Measurements from ENCODE around the gene RICTOR. TPM values are rescaled to one million over a fixed set of nuclear protein-coding genes. Genes with fewer than 3 reads are reported as not detected.

The RICTOR gene
- total RNA-seq, 6 donors from 2014 or later: 30.4 to 88.8 (median 38.1) TPM

GRCh38 chr5:39022151-39022550 is 52.0 kb downstream of the RICTOR start:
- no peak overlapping the region for H3K27ac ChIP-seq
- WGBS, 2 donors: 94 to 96% methylated on average over 4 of the region's 4 CpGs
- H3K36me3 ChIP-seq: peaks cover 0 to 19% (median 3%) of the 10 kb centered on the region in 4 donors
- ATAC-seq (ENCODE audit: low FRiP score in 2 of 2) (no peak), DNase-seq (no peak)
- no peaks in the 10 kb centered on the region for H3K27me3 ChIP-seq
- TF ChIP-seq POLR2A (IDR thresholded peaks at IDR 0.05): no peak
- peaks cover 0 to 14% (median 8%) of the 10 kb centered on the region in 4 donors for H3K4me1 ChIP-seq
- H3K4me3 ChIP-seq: no peak overlapping the region
- H3K9me3 ChIP-seq: no peaks in the 10 kb centered on the region

- ATAC-seq (ENCODE audit: low FRiP score in 2 of 2) (no peak), DNase-seq (no peak)
- Histone ChIP-seq H3K36me3 (peaks cover 0 to 19% (median 3%) of the 10 kb centered on the region in 4 donors), H3K4me1 (peaks cover 0 to 18% (median 11%) of the 10 kb centered on the region in 4 donors), H3K4me3 (no peak overlapping the region), H3K27ac (peak overlapping the region in 1 of 4 donors; percentile 9), H3K9me3 (no peaks in the 10 kb centered on the region), H3K27me3 (no peaks in the 10 kb centered on the region)
- WGBS, 2 donors: 65 to 68% methylated on average over 1 of the region's 1 CpG
- no peak for TF ChIP-seq POLR2A (IDR thresholded peaks at IDR 0.05)
- TF ChIP-seq EP300 (IDR thresholded peaks at IDR 0.05): no peak
- TF ChIP-seq, protein P1, sequence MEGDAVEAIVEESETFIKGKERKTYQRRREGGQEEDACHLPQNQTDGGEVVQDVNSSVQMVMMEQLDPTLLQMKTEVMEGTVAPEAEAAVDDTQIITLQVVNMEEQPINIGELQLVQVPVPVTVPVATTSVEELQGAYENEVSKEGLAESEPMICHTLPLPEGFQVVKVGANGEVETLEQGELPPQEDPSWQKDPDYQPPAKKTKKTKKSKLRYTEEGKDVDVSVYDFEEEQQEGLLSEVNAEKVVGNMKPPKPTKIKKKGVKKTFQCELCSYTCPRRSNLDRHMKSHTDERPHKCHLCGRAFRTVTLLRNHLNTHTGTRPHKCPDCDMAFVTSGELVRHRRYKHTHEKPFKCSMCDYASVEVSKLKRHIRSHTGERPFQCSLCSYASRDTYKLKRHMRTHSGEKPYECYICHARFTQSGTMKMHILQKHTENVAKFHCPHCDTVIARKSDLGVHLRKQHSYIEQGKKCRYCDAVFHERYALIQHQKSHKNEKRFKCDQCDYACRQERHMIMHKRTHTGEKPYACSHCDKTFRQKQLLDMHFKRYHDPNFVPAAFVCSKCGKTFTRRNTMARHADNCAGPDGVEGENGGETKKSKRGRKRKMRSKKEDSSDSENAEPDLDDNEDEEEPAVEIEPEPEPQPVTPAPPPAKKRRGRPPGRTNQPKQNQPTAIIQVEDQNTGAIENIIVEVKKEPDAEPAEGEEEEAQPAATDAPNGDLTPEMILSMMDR (IDR thresholded peaks at IDR 0.05): no peak
- no peak for TF ChIP-seq POLR2AphosphoS5 (IDR thresholded peaks at IDR 0.05)
Observed at GRCh38 chr5:39021413-39021812, 52.8 kb downstream of the RICTOR start.

DNA sequence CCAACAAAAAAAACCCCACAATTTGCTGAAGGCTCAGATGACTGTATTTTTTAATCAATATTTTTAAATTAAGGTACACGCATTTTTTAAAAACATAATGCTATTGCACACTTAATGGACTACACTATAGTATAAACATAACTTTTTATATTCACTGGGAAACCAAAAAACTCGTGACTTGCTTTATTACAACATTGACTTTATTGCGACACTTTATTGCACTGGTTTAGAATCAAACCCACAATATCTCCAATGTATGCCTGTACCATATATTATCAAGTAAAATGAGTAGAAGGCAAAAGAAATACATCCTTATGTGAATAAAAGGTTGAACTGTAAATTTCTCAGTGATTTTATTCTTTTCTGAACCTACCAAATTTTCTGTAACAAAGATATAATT is 53.7 kb downstream of the RICTOR start:
- peaks cover 0 to 19% (median 3%) of the 10 kb centered on the region in 4 donors for H3K36me3 ChIP-seq
- DNase-seq (no peak), ATAC-seq (ENCODE audit: low FRiP score in 2 of 2) (no peak)
- no peak overlapping the region for H3K4me3 ChIP-seq
- 76 to 80% methylated on average over 3 of the region's 3 CpGs for WGBS, 2 donors
- peaks cover 0 to 26% (median 14%) of the 10 kb centered on the region in 4 donors for H3K4me1 ChIP-seq
- no peaks in the 10 kb centered on the region for H3K27me3 ChIP-seq
- no peak overlapping the region for H3K27ac ChIP-seq
- H3K9me3 ChIP-seq: no peaks in the 10 kb centered on the region
- TF ChIP-seq POLR2AphosphoS5 (IDR thresholded peaks at IDR 0.05): no peak
- TF ChIP-seq POLR2A (IDR thresholded peaks at IDR 0.05): no peak
- TF ChIP-seq, protein P1 (IDR thresholded peaks at IDR 0.05): no peak
- no peak for TF ChIP-seq EP300 (IDR thresholded peaks at IDR 0.05)

GRCh38 chr5:39019254-39019653 is 54.9 kb downstream of the RICTOR start:
- Histone ChIP-seq H3K27me3 (no peaks in the 10 kb centered on the region), H3K4me1 (peaks cover 0 to 26% (median 14%) of the 10 kb centered on the region in 4 donors), H3K4me3 (no peak overlapping the region), H3K27ac (no peak overlapping the region), H3K36me3 (peaks cover 0 to 19% (median 3%) of the 10 kb centered on the region in 4 donors), H3K9me3 (no peaks in the 10 kb centered on the region)
- TF ChIP-seq POLR2AphosphoS5 (IDR thresholded peaks at IDR 0.05): no peak
- TF ChIP-seq POLR2A (IDR thresholded peaks at IDR 0.05): no peak
- no peak for TF ChIP-seq EP300 (IDR thresholded peaks at IDR 0.05)
- TF ChIP-seq, protein P1 (IDR thresholded peaks at IDR 0.05): no peak
- ATAC-seq (ENCODE audit: low FRiP score in 2 of 2) (no peak), DNase-seq (no peak)
- WGBS, 2 donors: 94 to 98% methylated on average over 4 of the region's 4 CpGs

GRCh38 chr5:39017504-39017903 is 56.7 kb downstream of the RICTOR start:
- Histone ChIP-seq H3K4me3 (no peak overlapping the region), H3K4me1 (peaks cover 0 to 24% (median 11%) of the 10 kb centered on the region in 4 donors), H3K9me3 (no peaks in the 10 kb centered on the region), H3K36me3 (peaks cover 0 to 19% (median 3%) of the 10 kb centered on the region in 4 donors), H3K27ac (no peak overlapping the region), H3K27me3 (no peaks in the 10 kb centered on the region)
- DNase-seq (no peak), ATAC-seq (ENCODE audit: low FRiP score in 2 of 2) (no peak)
- TF ChIP-seq POLR2A (IDR thresholded peaks at IDR 0.05) (no peak), EP300 (IDR thresholded peaks at IDR 0.05) (no peak)
- 95 to 98% methylated on average over 2 of the region's 2 CpGs for WGBS, 2 donors
